Naive B cell (primary cell): Measurements from ENCODE around the gene MRC1. TPM values are rescaled to one million over a fixed set of nuclear protein-coding genes. Genes with fewer than 3 reads are reported as not detected.
"Not testable (repeated sequence)": the region's sequence is repeated elsewhere in the genome, so short reads cannot be mapped to it uniquely, and the experiment has no call there.

Experiments
- ATAC-seq, 2 donors: fragments of 150-1000 bp; cut with Tn5 transposase; 2 replicates each; pipeline ENCODE4 v1.10.0; 2021; ENCODE audit warnings: low read depth in 2 of 2, mild to moderate bottlenecking in 2 of 2, moderate library complexity in 2 of 2
- DNase-seq: peaks from one replicate; pipeline ENCODE4 v3.0.0; 2022
- H3K27ac Mint-ChIP-seq, 6 donors: one replicate each; pipeline ENCODE4 v1.8.0; 2020 to 2022; ENCODE audit warnings: mild to moderate bottlenecking in 6 of 6, mixed read lengths in 6 of 6, moderate library complexity in 5 of 6, inconsistent platforms in 2 of 6
- H3K27me3 Mint-ChIP-seq, 3 donors: one replicate each; pipeline ENCODE4 v1.8.0; 2021 to 2022; ENCODE audit warnings: mixed read lengths in 3 of 3, mild to moderate bottlenecking in 1 of 3
- H3K36me3 Mint-ChIP-seq, 2 donors: one replicate each; pipeline ENCODE4 v1.8.0; 2020 to 2022; ENCODE audit warnings: mixed read lengths in 2 of 2, inconsistent platforms in 1 of 2, mild to moderate bottlenecking in 1 of 2
- H3K4me1 Mint-ChIP-seq, 3 donors: one replicate each; pipeline ENCODE4 v1.8.0; 2020 to 2022; ENCODE audit warnings: mixed read lengths in 3 of 3, inconsistent platforms in 1 of 3, mild to moderate bottlenecking in 1 of 3, moderate library complexity in 1 of 3
- H3K4me3 Mint-ChIP-seq, 8 donors: one replicate each; pipeline ENCODE4 v1.8.0; 2020 to 2022; ENCODE audit warnings: mild to moderate bottlenecking in 8 of 8, mixed read lengths in 8 of 8, moderate library complexity in 8 of 8, inconsistent platforms in 2 of 8
- H3K9me3 Mint-ChIP-seq, 7 donors: one replicate each; pipeline ENCODE4 v1.8.0; 2020 to 2022; ENCODE audit warnings: mixed read lengths in 7 of 7, mild to moderate bottlenecking in 5 of 7, inconsistent platforms in 2 of 7, moderate library complexity in 1 of 7
- polyA plus RNA-seq, 6 donors: library from polyadenylated mRNA; unstranded; fragments of 300-500 nt; fragmentation: Illumina TruSeq; gene quantifications; one replicate each; pipeline ENCODE4 v1.2.3, GENCODE V29; 2021; ENCODE audit warnings: low read depth in 6 of 6

MRC1 gene
- polyA plus RNA-seq, 6 donors from 2014 or later, result not detected

GRCh38 chr10:17951868-17952371 lies 142.8 kb downstream of the MRC1 start, which contains the start of gene SLC39A12:
Gene SLC39A12 (plus strand): TSS chr10:17951918. CDS start chr10:17953277, 1,359 bp downstream.
- no peak within 1 kb of the TSS for H3K4me3 Mint-ChIP-seq
- peaks cover 0 to 4% (median 0%) of the 10 kb centered on the region in 3 donors for H3K27me3 Mint-ChIP-seq
- DNase-seq (no peak), ATAC-seq (no peak)
- no peak within 1 kb of the TSS for H3K27ac Mint-ChIP-seq
- no peaks in the 10 kb centered on the region for H3K4me1 Mint-ChIP-seq
- no peaks in the 10 kb centered on the region for H3K36me3 Mint-ChIP-seq
- H3K9me3 Mint-ChIP-seq, result peaks cover 0 to 6% (median 2%) of the 10 kb centered on the region in 7 donors

- H3K9me3 Mint-ChIP-seq, H3K27me3 Mint-ChIP-seq, H3K36me3 Mint-ChIP-seq, H3K27ac Mint-ChIP-seq, ATAC-seq, H3K4me1 Mint-ChIP-seq, DNase-seq, H3K4me3 Mint-ChIP-seq: not testable (repeated sequence)
Observed at GRCh38 chr10:17954372-17954771, 145.2 kb downstream of the MRC1 start.

- Mint-ChIP-seq H3K9me3 (peaks cover under 1 to 10% (median 6%) of the 10 kb centered on the region in 7 donors), H3K4me3 (no peak overlapping the region), H3K27ac (no peak overlapping the region), H3K4me1 (no peaks in the 10 kb centered on the region), H3K36me3 (no peaks in the 10 kb centered on the region), H3K27me3 (peaks cover 0 to 8% (median 0%) of the 10 kb centered on the region in 3 donors)
- no peak for ATAC-seq
- no peak for DNase-seq
Observed at GRCh38 chr10:17954861-17955260, 145.7 kb downstream of the MRC1 start.

- no peak overlapping the region for H3K4me3 Mint-ChIP-seq
- H3K27ac Mint-ChIP-seq, result no peak overlapping the region
- H3K27me3 Mint-ChIP-seq, result peaks cover 0 to 8% (median 0%) of the 10 kb centered on the region in 3 donors
- ATAC-seq (no peak), DNase-seq (no peak)
- peaks cover 0 to 4% of the 10 kb centered on the region in 2 donors for H3K36me3 Mint-ChIP-seq
- peaks cover 0 to 7% (median 0%) of the 10 kb centered on the region in 3 donors for H3K4me1 Mint-ChIP-seq
- peaks cover 4 to 14% (median 5%) of the 10 kb centered on the region in 7 donors for H3K9me3 Mint-ChIP-seq
Observed at GRCh38 chr10:17958049-17958448, 148.9 kb downstream of the MRC1 start.

- Mint-ChIP-seq H3K36me3 (peaks cover 0 to 4% of the 10 kb centered on the region in 2 donors), H3K27me3 (peaks cover 0 to 8% (median 0%) of the 10 kb centered on the region in 3 donors), H3K4me1 (peaks cover 0 to 7% (median 0%) of the 10 kb centered on the region in 3 donors), H3K9me3 (peaks cover 4 to 14% (median 5%) of the 10 kb centered on the region in 7 donors), H3K27ac (no peak overlapping the region), H3K4me3 (no peak overlapping the region)
- no peak for DNase-seq
- no peak for ATAC-seq
Observed at GRCh38 chr10:17959870-17960269, 150.7 kb downstream of the MRC1 start.

Other genes starting within 250 kb of the MRC1 start
- under 1 TPM in 2 of 6 donors, not detected in 4; 0.43 to 0.44 TPM for gene HACD1, start 192.0 kb upstream of the MRC1 start, polyA plus RNA-seq
- gene STAM, start 165.2 kb upstream of the MRC1 start, polyA plus RNA-seq, result 10 to 100 TPM in 1 of 6 donors, 1 to 10 TPM in 5; 4.4 to 12.5 (median 7.9) TPM
- gene TMEM236, start 57.1 kb upstream of the MRC1 start, polyA plus RNA-seq, result not detected
- not detected for gene SLC39A12, start 142.6 kb downstream of the MRC1 start, polyA plus RNA-seq